HL-60/S4 (cell line): ENCODE data around the gene IKBKE.

Source experiments
- in situ Hi-C: fragments of 300-500 bp; cut with MboI; formaldehyde crosslinking; loops from 2 replicates; pipeline ENCODE4 v1.14.3; 2022; ENCODE audit warnings: low sequenced_read_pairs

The IKBKE gene

DNA sequence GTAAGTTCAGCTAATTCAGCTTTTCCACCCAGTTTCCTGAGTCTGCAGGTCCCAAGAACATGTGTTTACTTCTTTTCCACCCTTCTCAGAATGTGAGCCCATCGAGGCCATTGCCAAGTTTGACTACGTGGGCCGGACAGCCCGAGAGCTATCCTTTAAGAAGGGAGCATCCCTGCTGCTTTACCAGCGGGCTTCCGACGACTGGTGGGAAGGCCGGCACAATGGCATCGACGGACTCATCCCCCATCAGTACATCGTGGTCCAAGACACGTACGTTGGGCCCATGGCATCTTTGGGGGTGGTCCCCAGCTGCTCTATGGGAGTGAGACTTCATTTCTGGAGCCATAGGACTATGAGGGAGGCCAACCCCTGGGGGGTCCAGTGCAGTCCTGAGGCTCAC, 17.2 kb upstream of the IKBKE start:
- in situ Hi-C loops: no loop called here

- in situ Hi-C loops: no loop called here
Measured at GRCh38 chr1:206455289-206455665, 15.0 kb upstream of the IKBKE start.

DNA sequence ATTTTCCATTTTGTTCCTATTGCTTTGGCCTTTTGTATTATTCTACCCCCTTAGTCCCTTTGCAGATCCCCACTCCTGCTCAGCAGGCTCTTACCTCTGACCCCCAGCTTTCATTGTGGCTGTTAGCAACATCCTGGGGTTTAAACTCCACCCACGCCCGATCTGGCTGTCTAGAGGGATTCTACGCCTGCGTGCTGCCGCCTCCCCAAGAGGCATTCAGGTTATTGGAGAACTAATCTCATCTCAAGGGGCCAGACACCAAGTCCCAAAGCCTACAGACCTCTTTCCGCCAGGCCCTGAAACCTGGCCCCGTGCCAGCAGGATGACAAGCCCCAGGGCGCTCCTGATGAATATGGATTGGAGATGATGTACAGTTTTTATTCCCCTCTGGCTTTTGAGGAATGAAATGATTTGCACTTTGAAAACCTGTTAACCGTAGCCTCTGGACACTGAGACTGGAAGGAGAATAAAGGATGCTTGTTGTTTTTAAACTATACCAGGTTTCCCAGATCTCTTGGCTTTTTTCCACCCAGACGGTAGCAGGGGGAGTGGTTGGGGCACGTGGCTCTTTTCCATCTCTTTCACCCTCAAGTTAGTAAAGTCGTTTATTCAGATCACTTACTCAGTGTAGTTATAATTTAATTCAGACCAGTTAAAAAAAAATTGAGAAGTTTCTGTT, 14.5 kb upstream of the IKBKE start:
- in situ Hi-C loops: no loop called here

DNA sequence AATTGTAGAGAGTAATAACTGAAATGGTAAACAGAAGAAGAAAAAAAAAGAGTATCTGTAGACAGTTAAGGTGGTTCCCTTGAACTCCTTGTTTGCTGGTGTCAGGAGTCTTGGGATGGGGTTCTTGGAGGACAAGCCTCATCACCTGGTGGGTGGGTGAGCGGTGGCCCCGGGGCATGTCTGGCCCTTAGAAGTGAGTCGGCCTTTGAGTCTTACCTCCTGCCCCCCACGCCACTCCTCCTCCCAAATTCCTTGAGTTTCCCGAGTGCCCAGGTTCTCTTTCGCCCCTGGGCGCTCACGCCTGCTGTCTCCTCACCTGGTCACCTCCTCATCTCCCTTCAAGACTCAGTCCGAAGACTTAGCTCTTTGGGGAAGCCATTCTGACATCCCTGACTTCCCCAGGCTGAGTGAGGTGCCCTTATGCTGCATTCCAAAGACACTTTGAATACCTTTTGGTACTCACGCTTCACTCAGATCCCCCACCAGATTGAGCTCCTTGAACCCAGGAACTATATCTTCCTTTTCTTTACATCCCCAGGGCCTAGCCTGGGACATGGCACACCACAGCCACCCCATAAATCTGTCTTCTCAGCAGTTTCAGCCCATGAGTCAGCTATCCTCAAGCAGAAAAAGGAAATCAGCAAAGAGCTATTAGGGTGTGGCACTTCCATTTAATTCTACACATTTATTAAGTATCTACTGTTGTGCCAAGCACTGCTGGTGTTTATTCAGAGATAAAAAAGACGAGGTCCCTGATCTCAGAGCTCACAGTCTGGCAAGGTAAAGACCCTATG, 13.5 kb upstream of the IKBKE start:
- in situ Hi-C loops: no loop called here

DNA sequence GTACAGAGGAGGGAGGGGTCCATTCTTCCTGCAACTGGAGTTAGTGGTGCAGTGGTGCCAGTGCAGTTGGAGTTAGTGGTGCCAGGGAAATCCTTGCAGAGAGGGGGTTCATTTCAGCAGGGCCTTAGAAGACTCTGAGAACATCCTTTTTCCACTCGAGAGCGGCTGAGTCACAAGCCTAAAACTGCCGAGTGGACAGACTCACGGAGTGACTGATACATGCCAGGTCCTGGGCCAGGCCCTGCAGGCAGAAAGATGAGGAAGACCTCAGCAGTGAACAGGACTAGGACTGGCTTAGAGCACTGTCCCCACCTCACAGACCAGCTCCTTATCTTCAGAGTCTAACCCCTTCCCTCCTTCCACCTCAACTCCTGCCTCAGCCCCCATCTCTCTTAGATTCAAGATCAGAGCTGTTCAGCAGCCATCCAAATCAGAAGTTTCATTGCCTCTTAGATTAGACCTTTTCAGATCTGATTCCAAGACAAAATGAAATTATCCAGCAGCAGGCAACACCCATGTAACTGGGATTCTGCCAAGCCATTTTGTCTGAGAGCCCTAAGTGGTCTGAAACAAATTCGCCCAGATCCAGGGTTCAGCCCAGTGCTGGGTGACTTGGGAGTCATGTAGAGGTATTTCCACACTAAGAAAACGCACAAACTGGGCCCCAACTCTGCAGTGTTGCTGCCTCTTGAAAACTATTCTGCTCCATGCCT, 12.7 kb upstream of the IKBKE start:
- in situ Hi-C loops: no loop called here

DNA sequence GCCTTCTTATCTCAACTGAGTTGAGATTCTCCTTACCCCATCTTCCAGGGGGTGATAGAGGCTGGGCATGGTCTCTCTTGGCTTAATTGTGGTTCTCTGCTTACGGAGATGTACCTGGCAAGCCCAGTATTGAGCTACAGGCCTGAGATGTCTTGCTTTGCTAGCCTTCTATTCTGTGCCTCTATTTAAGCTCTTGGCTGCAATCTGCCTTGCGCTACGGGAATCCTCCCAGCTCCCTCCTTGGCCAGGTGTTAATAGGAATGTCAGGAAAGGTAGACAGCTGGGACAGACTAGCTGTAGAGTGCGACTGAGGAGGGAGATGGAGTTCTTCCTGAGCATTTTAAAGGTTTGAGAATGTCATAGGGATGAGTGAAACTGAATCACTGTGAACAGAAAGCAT, 10.6 kb upstream of the IKBKE start:
- in situ Hi-C loops: no loop called here

- in situ Hi-C loops: no loop called here
Measured at GRCh38 chr1:206460836-206461426, 9.3 kb upstream of the IKBKE start.

DNA sequence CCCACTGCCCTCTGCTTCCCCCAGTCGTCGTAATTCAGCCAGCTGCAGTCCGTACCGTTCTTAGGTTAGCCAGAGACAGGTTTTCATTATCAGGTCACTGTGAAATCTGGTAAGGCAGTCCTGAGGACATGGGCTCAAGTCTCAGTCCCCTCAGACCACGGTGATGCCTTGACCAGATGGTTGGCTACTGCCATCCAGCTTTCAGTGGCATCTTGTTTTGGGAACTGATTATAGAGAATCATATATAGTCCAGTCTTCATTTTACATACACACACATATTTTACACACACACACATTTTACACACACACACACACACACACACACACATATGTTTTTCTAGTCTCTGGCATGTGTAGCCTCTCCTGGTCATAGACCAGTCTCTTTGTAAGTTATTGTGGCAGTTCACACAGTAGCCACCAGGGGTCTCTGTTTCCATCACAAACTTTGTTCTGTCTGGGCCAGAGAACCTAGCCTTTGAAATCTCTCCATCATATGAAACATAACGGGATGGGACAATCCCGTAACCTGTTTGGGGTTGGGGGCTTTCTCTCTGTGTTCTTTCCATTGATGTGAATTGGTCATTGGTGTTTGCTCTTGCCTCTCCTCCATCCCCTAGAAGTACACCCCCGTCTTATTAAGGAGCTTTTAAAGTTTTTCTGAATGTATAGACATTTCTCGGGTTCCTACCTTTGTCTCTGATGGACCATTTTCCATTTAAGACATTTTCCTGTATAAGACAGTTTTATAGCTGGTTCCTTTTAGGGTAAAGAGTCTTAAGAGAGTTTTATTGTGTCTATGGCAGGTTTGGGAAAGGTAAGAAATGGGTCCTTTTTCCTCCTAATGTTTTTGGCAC, 8.4 kb upstream of the IKBKE start:
- in situ Hi-C loops: no loop called here

- in situ Hi-C loops: no loop called here
Measured at GRCh38 chr1:206463137-206463536, 7.1 kb upstream of the IKBKE start.

DNA sequence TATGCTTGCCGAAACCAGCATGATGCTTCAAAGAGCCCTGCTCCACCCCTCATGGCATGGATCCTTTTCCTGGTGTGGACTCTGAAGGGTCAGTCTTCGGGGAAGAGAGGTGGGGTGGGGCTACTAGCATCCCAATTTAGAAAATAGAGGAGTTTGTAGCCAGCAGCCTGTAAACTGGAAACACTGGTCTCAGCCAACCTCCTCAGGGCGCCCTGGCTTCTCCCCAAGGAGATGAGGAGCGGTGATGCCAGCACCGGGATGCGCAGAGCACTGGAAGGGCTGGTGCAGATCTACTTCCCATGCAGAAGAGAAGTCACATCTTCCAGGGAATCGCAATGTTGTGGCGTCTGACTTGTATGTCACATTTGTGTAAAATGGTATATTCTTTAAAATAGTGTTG, 6.4 kb upstream of the IKBKE start:
- in situ Hi-C loops: no loop called here

- in situ Hi-C loops: no loop called here
Measured at GRCh38 chr1:206464456-206464964, 5.8 kb upstream of the IKBKE start.

DNA sequence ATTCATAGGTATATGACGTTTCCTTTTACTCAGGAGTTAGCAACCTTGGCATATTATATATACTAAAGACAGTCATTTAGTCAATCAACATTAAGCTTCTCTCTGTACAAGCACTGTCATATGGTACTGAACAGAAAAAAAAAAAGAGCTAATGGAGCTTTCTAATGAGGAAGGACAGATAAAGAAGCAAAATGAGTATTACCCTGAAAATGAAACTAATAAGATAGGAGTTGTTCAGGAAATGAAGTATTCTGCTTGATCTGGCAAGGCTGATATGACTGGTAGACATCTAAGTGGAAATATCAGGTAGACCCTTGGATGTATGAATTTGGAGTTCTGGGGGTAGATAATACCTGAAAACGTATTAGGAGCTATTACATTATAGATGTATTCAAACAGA, 4.3 kb upstream of the IKBKE start:
- in situ Hi-C loops: no loop called here

- in situ Hi-C loops: no loop called here
Measured at GRCh38 chr1:206466840-206467649, 3.2 kb upstream of the IKBKE start.

GRCh38 chr1:206467915-206468314, 2.4 kb upstream of the IKBKE start:
- in situ Hi-C loops: no loop called here

- in situ Hi-C loops: no loop called here
Measured at GRCh38 chr1:206468571-206468970, 1.7 kb upstream of the IKBKE start.

- in situ Hi-C loops: no loop called here
Measured at GRCh38 chr1:206469411-206469932, 804 bp upstream of the IKBKE start.

- in situ Hi-C loops: no loop called here
Measured at GRCh38 chr1:206470692-206471414, 577 bp downstream of the IKBKE start.

DNA sequence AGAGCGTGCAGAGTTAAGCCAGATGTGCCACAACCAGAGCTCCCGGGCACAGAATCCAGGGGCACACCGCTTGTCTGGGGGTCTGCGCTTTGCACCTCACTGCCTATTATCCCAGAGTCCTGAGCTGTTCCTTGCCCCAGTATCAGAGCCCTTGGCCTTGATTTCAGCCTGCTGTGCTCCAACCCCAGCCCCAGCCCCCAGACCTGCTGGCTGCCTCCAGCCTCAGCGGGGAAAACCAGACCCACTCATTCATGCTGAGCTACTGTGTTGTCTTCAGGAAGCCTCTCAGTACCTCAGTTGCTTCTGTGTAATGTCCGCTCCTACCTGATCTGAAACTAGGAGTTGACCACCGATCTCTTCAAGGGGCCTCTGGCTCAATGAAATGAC, 1.1 kb downstream of the IKBKE start:
- in situ Hi-C loops: no loop called here

DNA sequence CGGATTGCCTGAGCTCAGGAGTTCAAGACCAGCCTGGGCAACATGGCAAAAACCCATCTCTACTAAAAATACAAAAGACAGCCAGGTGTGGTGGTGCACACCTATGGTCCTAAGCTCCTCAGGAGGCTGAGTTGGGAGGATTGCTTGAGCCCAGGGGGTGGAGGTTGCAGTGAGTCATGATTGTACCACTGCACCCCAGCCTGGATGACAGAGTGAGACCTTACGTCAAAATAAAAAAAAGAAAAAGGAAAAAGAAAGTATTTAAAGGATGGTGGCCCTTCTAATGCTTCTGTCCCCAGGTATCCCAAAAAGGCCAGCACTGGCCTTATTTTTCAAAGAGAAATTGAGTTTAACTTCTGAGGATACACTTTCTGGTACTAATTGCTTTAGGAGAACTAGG, 1.7 kb downstream of the IKBKE start:
- in situ Hi-C loops: no loop called here
